Skeletal muscle tissue (tissue), 4 donors: ENCODE results near the gene ONECUT2. TPM values are rescaled to one million over a fixed set of nuclear protein-coding genes. Genes with fewer than 3 reads are reported as not detected.
A peak's percentile ranks its signal among the peaks of the same experiment; 100 is the strongest.

Source experiments
- H3K27ac ChIP-seq: one replicate; pipeline ENCODE4 v1.7.0; 2013; ENCODE audit warnings: mild to moderate bottlenecking, low read depth, low read length, inconsistent platforms
- H3K27me3 ChIP-seq, 3 donors: one replicate each; pipeline ENCODE4 v1.7.0; 2013; ENCODE audit warnings: low read length in 3 of 3; ENCODE audit not compliant: control insufficient read depth in 3 of 3, insufficient read depth in 3 of 3
- H3K36me3 ChIP-seq, 3 donors: one replicate each; pipeline ENCODE4 v1.7.0; 2013; ENCODE audit warnings: low read length in 3 of 3; ENCODE audit not compliant: control insufficient read depth in 3 of 3, insufficient read depth in 3 of 3
- H3K4me1 ChIP-seq, 3 donors: one replicate each; pipeline ENCODE4 v1.7.0; 2013; ENCODE audit warnings: low read length in 3 of 3, mild to moderate bottlenecking in 3 of 3; ENCODE audit not compliant: control insufficient read depth in 3 of 3, insufficient read depth in 3 of 3
- H3K4me3 ChIP-seq, 3 donors: one replicate each; pipeline ENCODE4 v1.7.0; 2013; ENCODE audit warnings: low read length in 3 of 3
- H3K9ac ChIP-seq, 3 donors: one replicate each; pipeline ENCODE4 v1.7.0; 2013; ENCODE audit warnings: low read length in 3 of 3, mild to moderate bottlenecking in 3 of 3, moderate library complexity in 2 of 3, low read depth in 1 of 3
- H3K9me3 ChIP-seq, 3 donors: one replicate each; pipeline ENCODE4 v1.7.0; 2013; ENCODE audit warnings: low read length in 3 of 3; ENCODE audit not compliant: control insufficient read depth in 3 of 3
- total RNA-seq: library from RNA; depleted of rRNA; stranded (reverse); fragments of >200 nt; gene quantifications from one replicate; pipeline ENCODE4 v1.2.3, GENCODE V29; 2014
- donor health status: Osteomylitis.

Gene ONECUT2
- total RNA-seq, 1 donor from 2014 or later: not detected

- H3K36me3 ChIP-seq: no peaks in the 10 kb centered on the region
- H3K27me3 ChIP-seq: peaks cover 77 to 83% (median 81%) of the 10 kb centered on the region in 3 donors
- H3K9me3 ChIP-seq: peaks cover 0 to 3% (median 0%) of the 10 kb centered on the region in 3 donors
- H3K4me1 ChIP-seq: peaks cover 15 to 24% (median 19%) of the 10 kb centered on the region in 3 donors
- H3K27ac ChIP-seq: no peak overlapping the region
- no peak overlapping the region for H3K4me3 ChIP-seq
- no peak overlapping the region for H3K9ac ChIP-seq
Observed at GRCh38 chr18:57431002-57431382, 4.2 kb upstream of the ONECUT2 start.

GRCh38 chr18:57431467-57432080 is 3.6 kb upstream of the ONECUT2 start:
- H3K9ac ChIP-seq: no peak overlapping the region
- no peaks in the 10 kb centered on the region for H3K36me3 ChIP-seq
- H3K27me3 ChIP-seq: peaks cover 79 to 88% (median 82%) of the 10 kb centered on the region in 3 donors
- H3K4me3 ChIP-seq: no peak overlapping the region
- no peak overlapping the region for H3K27ac ChIP-seq
- peaks cover 15 to 30% (median 23%) of the 10 kb centered on the region in 3 donors for H3K4me1 ChIP-seq
- peaks cover 0 to 3% (median 0%) of the 10 kb centered on the region in 3 donors for H3K9me3 ChIP-seq

GRCh38 chr18:57432140-57432539 is 3.0 kb upstream of the ONECUT2 start:
- Histone ChIP-seq H3K27ac (no peak overlapping the region), H3K9ac (no peak overlapping the region), H3K4me3 (no peak overlapping the region), H3K4me1 (peaks cover 18 to 34% (median 25%) of the 10 kb centered on the region in 3 donors), H3K9me3 (no peaks in the 10 kb centered on the region), H3K36me3 (no peaks in the 10 kb centered on the region), H3K27me3 (peaks cover 81 to 89% (median 83%) of the 10 kb centered on the region in 3 donors)

- Histone ChIP-seq H3K4me3 (no peak overlapping the region), H3K27me3 (peaks cover 82 to 92% (median 86%) of the 10 kb centered on the region in 3 donors), H3K9me3 (no peaks in the 10 kb centered on the region), H3K9ac (no peak overlapping the region), H3K27ac (no peak overlapping the region), H3K4me1 (peaks cover 22 to 41% (median 31%) of the 10 kb centered on the region in 3 donors), H3K36me3 (no peaks in the 10 kb centered on the region)
Observed at GRCh38 chr18:57432751-57433400, 2.3 kb upstream of the ONECUT2 start.

GRCh38 chr18:57433482-57433881 is 1.7 kb upstream of the ONECUT2 start:
- Histone ChIP-seq H3K9ac (no peak overlapping the region), H3K27ac (no peak overlapping the region), H3K36me3 (no peaks in the 10 kb centered on the region), H3K4me3 (no peak overlapping the region), H3K9me3 (no peaks in the 10 kb centered on the region), H3K27me3 (peaks cover 82 to 92% (median 87%) of the 10 kb centered on the region in 3 donors), H3K4me1 (peaks cover 28 to 47% (median 38%) of the 10 kb centered on the region in 3 donors)

GRCh38 chr18:57433934-57434535 is 1.1 kb upstream of the ONECUT2 start:
- no peak overlapping the region for H3K9ac ChIP-seq
- H3K9me3 ChIP-seq: no peaks in the 10 kb centered on the region
- peaks cover 33 to 53% (median 41%) of the 10 kb centered on the region in 3 donors for H3K4me1 ChIP-seq
- H3K4me3 ChIP-seq: peak overlapping the region in 2 of 3 donors; percentile 67 to 70
- H3K27me3 ChIP-seq: peaks cover 82 to 92% (median 87%) of the 10 kb centered on the region in 3 donors
- H3K36me3 ChIP-seq: no peaks in the 10 kb centered on the region
- no peak overlapping the region for H3K27ac ChIP-seq

DNA sequence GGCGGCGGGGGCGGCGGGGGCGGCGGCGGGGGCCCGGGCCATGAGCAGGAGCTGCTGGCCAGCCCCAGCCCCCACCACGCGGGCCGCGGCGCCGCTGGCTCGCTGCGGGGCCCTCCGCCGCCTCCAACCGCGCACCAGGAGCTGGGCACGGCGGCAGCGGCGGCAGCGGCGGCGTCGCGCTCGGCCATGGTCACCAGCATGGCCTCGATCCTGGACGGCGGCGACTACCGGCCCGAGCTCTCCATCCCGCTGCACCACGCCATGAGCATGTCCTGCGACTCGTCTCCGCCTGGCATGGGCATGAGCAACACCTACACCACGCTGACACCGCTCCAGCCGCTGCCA is 644 bp downstream of the ONECUT2 start:
- Histone ChIP-seq H3K4me3 (peak overlapping the region in 2 of 3 donors; percentile 20 to 41), H3K4me1 (peaks cover 36 to 58% (median 48%) of the 10 kb centered on the region in 3 donors), H3K27ac (no peak overlapping the region), H3K9me3 (no peaks in the 10 kb centered on the region), H3K9ac (no peak overlapping the region), H3K27me3 (peaks cover 82 to 92% (median 90%) of the 10 kb centered on the region in 3 donors), H3K36me3 (no peaks in the 10 kb centered on the region)

DNA sequence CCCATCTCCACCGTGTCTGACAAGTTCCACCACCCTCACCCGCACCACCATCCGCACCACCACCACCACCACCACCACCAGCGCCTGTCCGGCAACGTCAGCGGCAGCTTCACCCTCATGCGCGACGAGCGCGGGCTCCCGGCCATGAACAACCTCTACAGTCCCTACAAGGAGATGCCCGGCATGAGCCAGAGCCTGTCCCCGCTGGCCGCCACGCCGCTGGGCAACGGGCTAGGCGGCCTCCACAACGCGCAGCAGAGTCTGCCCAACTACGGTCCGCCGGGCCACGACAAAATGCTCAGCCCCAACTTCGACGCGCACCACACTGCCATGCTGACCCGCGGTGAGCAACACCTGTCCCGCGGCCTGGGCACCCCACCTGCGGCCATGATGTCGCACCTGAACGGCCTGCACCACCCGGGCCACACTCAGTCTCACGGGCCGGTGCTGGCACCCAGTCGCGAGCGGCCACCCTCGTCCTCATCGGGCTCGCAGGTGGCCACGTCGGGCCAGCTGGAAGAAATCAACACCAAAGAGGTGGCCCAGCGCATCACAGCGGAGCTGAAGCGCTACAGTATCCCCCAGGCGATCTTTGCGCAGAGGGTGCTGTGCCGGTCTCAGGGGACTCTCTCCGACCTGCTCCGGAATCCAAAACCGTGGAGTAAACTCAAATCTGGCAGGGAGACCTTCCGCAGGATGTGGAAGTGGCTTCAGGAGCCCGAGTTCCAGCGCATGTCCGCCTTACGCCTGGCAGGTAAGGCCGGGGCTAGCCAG is 1.2 kb downstream of the ONECUT2 start:
- H3K9ac ChIP-seq: no peak overlapping the region
- H3K27ac ChIP-seq: no peak overlapping the region
- no peaks in the 10 kb centered on the region for H3K36me3 ChIP-seq
- peaks cover 36 to 58% (median 51%) of the 10 kb centered on the region in 3 donors for H3K4me1 ChIP-seq
- peak overlapping the region; percentile 7 to 41 (median 36) for H3K4me3 ChIP-seq
- H3K27me3 ChIP-seq: peaks cover 83 to 93% (median 90%) of the 10 kb centered on the region in 3 donors
- H3K9me3 ChIP-seq: no peaks in the 10 kb centered on the region

- H3K36me3 ChIP-seq: no peaks in the 10 kb centered on the region
- peaks cover 89 to 94% (median 90%) of the 10 kb centered on the region in 3 donors for H3K27me3 ChIP-seq
- H3K4me1 ChIP-seq: peaks cover 36 to 58% (median 51%) of the 10 kb centered on the region in 3 donors
- H3K9ac ChIP-seq: no peak overlapping the region
- H3K9me3 ChIP-seq: no peaks in the 10 kb centered on the region
- H3K4me3 ChIP-seq: peak overlapping the region in 2 of 3 donors; percentile 7 to 36
- H3K27ac ChIP-seq: no peak overlapping the region
Observed at GRCh38 chr18:57436965-57437333, 1.8 kb downstream of the ONECUT2 start.
